ENCODE results near the gene ZNF277.

The ZNF277 gene

GRCh38 chr7:112350585-112350984 is 144.1 kb downstream of the ZNF277 start:
- no peak for DNase-seq (ENCODE audit: low spot score)

GRCh38 chr7:112356596-112356995 is 150.1 kb downstream of the ZNF277 start:
- no peak for DNase-seq (ENCODE audit: low spot score)

- no peak for DNase-seq (ENCODE audit: low spot score)
These were observed 150.6 kb downstream of the ZNF277 start for GRCh38 chr7:112357136-112357535.

DNA sequence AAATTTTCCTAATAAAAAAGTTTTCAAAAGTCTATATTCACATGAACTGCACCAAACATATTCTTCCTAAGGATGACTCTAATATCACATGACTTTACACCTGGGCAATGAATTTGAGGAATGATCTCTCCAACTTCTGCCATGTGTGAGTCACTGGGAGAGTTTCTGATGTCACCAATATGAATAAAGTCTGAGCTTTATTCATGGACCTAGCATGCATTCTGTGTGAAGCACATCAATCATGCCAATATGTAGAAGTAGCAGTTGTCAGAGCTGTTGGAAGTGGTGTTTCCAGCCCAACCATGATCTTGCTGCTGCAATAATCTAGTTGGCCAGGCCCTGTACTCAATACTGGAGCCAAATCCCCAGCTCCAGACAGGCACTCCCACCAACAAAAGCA is 152.0 kb downstream of the ZNF277 start:
- no peak for DNase-seq (ENCODE audit: low spot score)

- DNase-seq (ENCODE audit: low spot score): no peak
These were observed 152.6 kb downstream of the ZNF277 start for GRCh38 chr7:112359086-112359485.

GRCh38 chr7:112360681-112361080 is 154.2 kb downstream of the ZNF277 start:
- no peak for DNase-seq (ENCODE audit: low spot score)

DNA sequence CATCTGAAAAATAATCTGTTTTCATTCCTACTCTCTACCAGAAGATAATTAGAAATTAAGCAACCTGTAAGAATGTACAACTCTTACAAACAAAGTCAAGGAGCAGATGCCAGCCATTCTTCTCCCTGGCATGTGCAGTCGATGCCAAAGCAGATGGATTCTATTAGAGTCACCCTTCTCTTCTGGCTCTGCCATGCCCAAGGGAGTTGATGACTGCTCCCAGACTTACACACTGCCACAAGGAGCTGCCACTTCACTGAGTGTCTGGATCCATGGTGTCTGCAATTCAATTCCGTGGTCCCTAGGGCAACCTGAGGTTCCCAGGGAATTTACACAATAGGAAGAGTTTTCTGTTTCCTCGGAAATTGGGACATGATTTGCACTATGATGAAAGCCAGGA is 154.7 kb downstream of the ZNF277 start:
- DNase-seq (ENCODE audit: low spot score): no peak

DNA sequence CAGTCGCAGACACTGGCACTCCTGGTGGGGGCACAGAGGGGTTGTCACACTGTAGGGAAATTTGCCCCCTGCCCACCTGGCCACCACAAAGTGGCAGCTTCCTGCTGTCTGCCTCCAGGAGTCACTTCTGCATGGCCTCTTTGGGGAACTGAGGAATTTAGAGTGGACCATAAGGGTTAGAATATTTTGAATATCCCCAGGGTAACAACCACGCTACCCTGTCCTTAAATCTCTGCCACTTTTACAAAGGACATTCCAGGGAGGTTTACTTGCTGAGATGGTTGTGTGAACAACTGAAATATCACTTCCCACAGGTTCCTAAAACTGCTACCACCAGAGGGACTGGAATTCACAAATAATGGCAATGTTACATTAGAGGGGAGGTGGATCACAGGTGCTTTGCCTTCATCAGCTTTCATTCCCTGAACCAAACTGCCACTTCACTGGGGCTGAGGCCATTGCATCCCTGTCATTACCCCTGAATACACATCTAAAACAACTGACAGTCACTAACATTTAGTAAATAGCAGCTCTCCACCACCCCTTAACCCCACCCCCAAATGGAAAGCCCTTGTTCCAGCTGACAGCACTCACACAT is 155.7 kb downstream of the ZNF277 start:
- no peak for DNase-seq (ENCODE audit: low spot score)

DNA sequence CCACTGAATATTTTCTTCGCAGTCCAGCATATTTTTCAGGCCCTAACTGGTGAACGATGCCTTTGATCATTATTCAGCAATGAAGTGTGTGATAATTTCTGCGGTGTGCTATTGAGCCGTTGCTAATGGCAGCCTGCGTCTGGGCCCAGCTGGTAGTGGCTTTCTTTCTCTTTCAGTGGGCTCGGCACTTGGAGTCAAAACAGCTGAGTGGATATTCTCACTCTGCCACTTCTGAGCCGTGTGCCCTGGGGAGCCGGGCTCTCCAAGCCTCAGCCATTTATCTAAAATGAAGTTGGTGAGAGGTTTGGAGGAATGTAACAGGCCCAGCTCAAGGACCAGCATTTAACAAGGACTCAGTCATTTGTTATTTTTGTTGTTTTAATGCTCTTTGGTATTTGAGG is 156.2 kb downstream of the ZNF277 start:
- no peak for DNase-seq (ENCODE audit: low spot score)

GRCh38 chr7:112364388-112364787 is 157.9 kb downstream of the ZNF277 start:
- DNase-seq (ENCODE audit: low spot score): no peak

GRCh38 chr7:112365551-112365950 is 159.1 kb downstream of the ZNF277 start:
- DNase-seq (ENCODE audit: low spot score): peak; percentile 71

GRCh38 chr7:112366886-112367285 is 160.4 kb downstream of the ZNF277 start:
- DNase-seq (ENCODE audit: low spot score): no peak

GRCh38 chr7:112370436-112370835 is 163.9 kb downstream of the ZNF277 start:
- no peak for DNase-seq (ENCODE audit: low spot score)

DNA sequence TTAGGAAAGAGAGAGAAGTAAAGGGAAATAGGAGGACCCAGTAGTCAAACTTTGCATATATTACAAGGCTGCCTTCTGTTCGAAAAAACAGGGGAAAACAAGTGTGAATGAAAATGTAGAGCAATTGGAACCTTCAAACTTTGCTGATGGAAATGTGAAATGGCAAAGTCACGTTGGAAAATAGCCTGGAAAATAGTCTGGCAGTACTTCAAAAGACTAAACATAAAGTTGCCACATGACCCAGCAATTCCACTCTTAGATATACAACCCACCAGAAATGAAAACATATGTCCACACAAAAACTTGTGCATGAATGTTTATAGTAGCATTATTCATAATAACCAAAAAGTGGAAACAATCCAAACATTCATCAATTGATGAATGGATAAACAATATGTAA is 165.2 kb downstream of the ZNF277 start:
- DNase-seq (ENCODE audit: low spot score): no peak

GRCh38 chr7:112372101-112372500 is 165.6 kb downstream of the ZNF277 start:
- DNase-seq (ENCODE audit: low spot score): no peak

- DNase-seq (ENCODE audit: low spot score): no peak
These were observed 171.1 kb downstream of the ZNF277 start for GRCh38 chr7:112377593-112377992.

DNA sequence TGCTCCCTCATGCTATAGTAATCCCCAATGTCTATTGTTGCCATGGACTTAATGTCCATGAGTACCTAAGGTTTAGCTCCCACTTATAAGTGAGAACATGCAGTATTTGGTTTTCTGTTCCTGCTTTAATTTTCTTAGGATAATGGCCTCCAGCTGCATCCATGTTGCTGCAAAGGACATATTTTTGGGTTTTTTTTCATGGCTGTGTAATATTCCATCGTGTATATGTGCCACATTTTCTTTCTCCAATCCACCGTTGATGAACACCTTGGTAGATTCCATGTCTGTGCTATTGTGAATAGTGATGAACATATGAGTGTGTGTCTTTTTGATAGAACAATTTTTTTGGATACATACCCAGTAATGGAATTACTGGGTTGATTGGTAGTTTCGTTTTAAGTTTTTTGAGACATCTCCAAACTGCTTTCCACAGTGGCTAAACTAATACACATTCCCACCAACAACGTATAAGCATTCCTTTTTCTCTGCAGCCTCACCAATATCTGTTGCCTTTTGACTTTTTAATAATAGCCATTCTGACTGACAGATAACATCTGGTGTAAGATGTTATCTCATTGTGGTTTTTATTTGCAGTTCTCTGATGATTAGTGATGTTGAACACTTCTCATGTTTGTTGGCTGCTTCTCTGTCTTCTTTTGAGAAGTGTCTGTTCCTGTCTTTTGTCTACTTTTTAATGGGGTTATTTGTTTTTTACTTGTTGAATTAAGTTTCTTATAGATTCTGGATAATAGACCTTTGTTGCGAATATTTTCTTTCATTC is 175.0 kb downstream of the ZNF277 start:
- no peak for DNase-seq (ENCODE audit: low spot score)

- peak; percentile 21 for DNase-seq (ENCODE audit: low spot score)
These were observed 177.3 kb downstream of the ZNF277 start for GRCh38 chr7:112383671-112384417.

- no peak for DNase-seq (ENCODE audit: low spot score)
These were observed 179.0 kb downstream of the ZNF277 start for GRCh38 chr7:112385516-112385915.

DNA sequence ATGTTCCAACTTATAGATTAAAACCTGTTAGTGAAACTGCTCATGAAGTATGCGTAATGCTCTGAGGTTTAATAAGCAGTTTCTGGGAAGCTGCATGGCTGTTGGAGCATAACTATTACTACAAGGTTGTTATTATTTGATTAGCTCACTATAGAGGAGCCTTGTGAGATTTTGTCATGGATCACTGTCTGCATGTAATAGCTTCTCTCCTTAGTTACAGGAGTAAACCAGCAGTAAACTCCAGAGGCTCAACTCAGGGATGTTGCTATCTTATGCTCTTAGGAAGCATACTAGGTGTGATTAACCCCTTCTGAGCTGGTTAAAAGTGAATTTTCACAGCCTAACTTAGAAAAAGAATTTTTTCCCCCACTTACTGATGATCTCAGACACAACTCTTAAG is 180.1 kb downstream of the ZNF277 start:
- no peak for DNase-seq (ENCODE audit: low spot score)

GRCh38 chr7:112390167-112390566 is 183.7 kb downstream of the ZNF277 start:
- DNase-seq (ENCODE audit: low spot score): no peak

- peak; percentile 56 for DNase-seq (ENCODE audit: low spot score)
These were observed 184.8 kb downstream of the ZNF277 start for GRCh38 chr7:112391079-112391821.

Measured in cerebellar cortex (tissue), 1 donor.